Activated naive CD4-positive, alpha-beta T cell treated with Interleukin-2 at 50 U/mL for 16 hours (primary cell): Measurements from ENCODE around the gene OXCT2.
"Not testable (repeated sequence)": the region's sequence is repeated elsewhere in the genome, so short reads cannot be mapped to it uniquely, and the experiment has no call there.

Source experiments
- DNase-seq: peaks from one replicate; pipeline ENCODE4 v3.0.0-alpha.2; 2020

The OXCT2 gene

GRCh38 chr1:39787108-39787375 is 15.9 kb upstream of the OXCT2 start:
- DNase-seq, result not testable (repeated sequence)

GRCh38 chr1:39786303-39787107 is 15.4 kb upstream of the OXCT2 start:
- DNase-seq, result not testable (repeated sequence)

GRCh38 chr1:39782685-39783084 is 11.5 kb upstream of the OXCT2 start:
- not testable (repeated sequence) for DNase-seq

GRCh38 chr1:39782103-39782502 is 11.0 kb upstream of the OXCT2 start:
- DNase-seq, result no peak

- no peak for DNase-seq
Measured at GRCh38 chr1:39781349-39781715, 10.2 kb upstream of the OXCT2 start.

GRCh38 chr1:39779821-39780220 is 8.7 kb upstream of the OXCT2 start:
- DNase-seq, result no peak

GRCh38 chr1:39779137-39779536 is 8.0 kb upstream of the OXCT2 start:
- DNase-seq, result no peak

- DNase-seq, result not testable (repeated sequence)
Measured at GRCh38 chr1:39778463-39779099, 7.4 kb upstream of the OXCT2 start.

- not testable (repeated sequence) for DNase-seq
Measured at GRCh38 chr1:39777896-39778295, 6.7 kb upstream of the OXCT2 start.

- DNase-seq, result no peak
Measured at GRCh38 chr1:39777306-39777705, 6.2 kb upstream of the OXCT2 start.

GRCh38 chr1:39776886-39777285 is 5.7 kb upstream of the OXCT2 start:
- DNase-seq, result no peak

- DNase-seq, result no peak
Measured at GRCh38 chr1:39776400-39776713, 5.2 kb upstream of the OXCT2 start.

GRCh38 chr1:39775676-39776399 is 4.7 kb upstream of the OXCT2 start:
- DNase-seq, result not testable (repeated sequence)

- not testable (repeated sequence) for DNase-seq
Measured at GRCh38 chr1:39775141-39775540, 4.0 kb upstream of the OXCT2 start.

- DNase-seq, result not testable (repeated sequence)
Measured at GRCh38 chr1:39773369-39773979, 2.3 kb upstream of the OXCT2 start.

GRCh38 chr1:39770100-39771021 is 787 bp downstream of the OXCT2 start:
- DNase-seq, result peak; percentile 43

GRCh38 chr1:39769502-39769901 is 1.6 kb downstream of the OXCT2 start:
- DNase-seq, result not testable (repeated sequence)

- DNase-seq, result not testable (repeated sequence)
Measured at GRCh38 chr1:39766466-39766865, 4.7 kb downstream of the OXCT2 start.

- DNase-seq, result not testable (repeated sequence)
Measured at GRCh38 chr1:39764512-39764911, 6.6 kb downstream of the OXCT2 start.

GRCh38 chr1:39763619-39764374 is 7.4 kb downstream of the OXCT2 start:
- not testable (repeated sequence) for DNase-seq
